LHCN-M2 (cell line): ENCODE measurements around the gene TMEM131. TPM values are rescaled to one million over a fixed set of nuclear protein-coding genes. Genes with fewer than 3 reads are reported as not detected.
A peak's percentile ranks its signal among the peaks of the same experiment; 100 is the strongest.

ENCODE experiments used
- DNase-seq: peaks from one replicate; pipeline ENCODE4 v3.0.0-alpha.2; 2012; ENCODE audit warnings: low read depth
- total RNA-seq: library from RNA; depleted of rRNA; stranded (reverse); fragments of >200 nt; gene quantifications from 2 replicates; pipeline ENCODE4 v1.2.3, GENCODE V29; 2014

The TMEM131 gene
- total RNA-seq, 1 experiment from 2014 or later: 45.9 TPM

GRCh38 chr2:97763176-97763845 is 232.4 kb downstream of the TMEM131 start:
- peak; percentile 30 for DNase-seq

GRCh38 chr2:97761192-97761591 is 234.6 kb downstream of the TMEM131 start:
- no peak for DNase-seq

- no peak for DNase-seq
These were observed 235.2 kb downstream of the TMEM131 start for GRCh38 chr2:97760480-97761049.

- no peak for DNase-seq
These were observed 235.9 kb downstream of the TMEM131 start for GRCh38 chr2:97759727-97760407.

- DNase-seq: no peak
These were observed 237.5 kb downstream of the TMEM131 start for GRCh38 chr2:97758131-97758705.

GRCh38 chr2:97757062-97757461 is 238.7 kb downstream of the TMEM131 start:
- DNase-seq: no peak

GRCh38 chr2:97755491-97755890 is 240.3 kb downstream of the TMEM131 start:
- DNase-seq: no peak

GRCh38 chr2:97754690-97755346 is 240.9 kb downstream of the TMEM131 start:
- DNase-seq: no peak

GRCh38 chr2:97752342-97753334 is 243.1 kb downstream of the TMEM131 start:
- DNase-seq: no peak

GRCh38 chr2:97751752-97752151 is 244.0 kb downstream of the TMEM131 start:
- DNase-seq: peak; percentile 37

GRCh38 chr2:97750017-97750416 is 245.7 kb downstream of the TMEM131 start:
- no peak for DNase-seq

GRCh38 chr2:97749581-97749980 is 246.2 kb downstream of the TMEM131 start:
- DNase-seq: no peak

GRCh38 chr2:97747716-97748115 is 248.0 kb downstream of the TMEM131 start:
- peak; percentile 74 for DNase-seq

- no peak for DNase-seq
These were observed 248.5 kb downstream of the TMEM131 start for GRCh38 chr2:97747285-97747684.

- no peak for DNase-seq
These were observed 250.1 kb downstream of the TMEM131 start for GRCh38 chr2:97745474-97746174.

GRCh38 chr2:97743913-97744312 is 251.8 kb downstream of the TMEM131 start:
- DNase-seq: no peak

GRCh38 chr2:97742381-97742847 is 253.3 kb downstream of the TMEM131 start:
- DNase-seq: peak; percentile 23

- DNase-seq: no peak
These were observed 254.1 kb downstream of the TMEM131 start for GRCh38 chr2:97741686-97742085.

- no peak for DNase-seq
These were observed 254.5 kb downstream of the TMEM131 start for GRCh38 chr2:97741251-97741650.

- peak; percentile 29 for DNase-seq
These were observed 255.1 kb downstream of the TMEM131 start for GRCh38 chr2:97740590-97741182.
